D721Med (cell line): ENCODE data around the gene STX3.

ENCODE experiments used
- DNase-seq: peaks from one replicate; pipeline ENCODE4 v3.0.0; 2011; ENCODE audit warnings: low spot score; ENCODE audit not compliant: insufficient read length
- FAIRE-seq: peaks from 2 replicates; lab custom pipeline; 2011; peaks lifted over from hg19 to GRCh38; lab: Jason Lieb, UNC
- TF ChIP-seq, protein P1 (sequence below): IDR thresholded peaks from 2 replicates; pipeline ENCODE4 v1.5.1; 2012; ENCODE audit warnings: mild to moderate bottlenecking, control low read depth; ENCODE audit not compliant: insufficient read depth; ENCODE audit errors: missing control alignments

STX3 gene

DNA sequence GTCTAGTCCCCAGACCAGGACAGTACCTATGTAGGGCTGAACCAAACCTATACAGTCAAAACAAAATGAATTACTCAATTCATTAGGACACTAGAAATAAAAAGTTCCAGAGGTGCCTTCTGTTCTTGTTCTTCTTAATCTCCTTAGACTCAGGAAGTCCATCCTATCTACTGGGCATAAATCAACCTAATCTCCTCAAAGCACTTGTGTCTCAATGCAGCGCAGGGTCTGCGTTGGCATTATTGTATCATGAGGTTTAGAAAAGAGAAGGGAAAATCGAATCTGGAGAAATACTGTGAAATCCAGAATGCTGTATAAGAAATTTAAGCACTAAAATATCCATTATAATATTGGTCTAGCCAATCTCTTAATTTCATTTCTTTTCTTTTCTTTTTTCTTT lies 39.1 kb upstream of the STX3 start:
- TF ChIP-seq, protein P1, sequence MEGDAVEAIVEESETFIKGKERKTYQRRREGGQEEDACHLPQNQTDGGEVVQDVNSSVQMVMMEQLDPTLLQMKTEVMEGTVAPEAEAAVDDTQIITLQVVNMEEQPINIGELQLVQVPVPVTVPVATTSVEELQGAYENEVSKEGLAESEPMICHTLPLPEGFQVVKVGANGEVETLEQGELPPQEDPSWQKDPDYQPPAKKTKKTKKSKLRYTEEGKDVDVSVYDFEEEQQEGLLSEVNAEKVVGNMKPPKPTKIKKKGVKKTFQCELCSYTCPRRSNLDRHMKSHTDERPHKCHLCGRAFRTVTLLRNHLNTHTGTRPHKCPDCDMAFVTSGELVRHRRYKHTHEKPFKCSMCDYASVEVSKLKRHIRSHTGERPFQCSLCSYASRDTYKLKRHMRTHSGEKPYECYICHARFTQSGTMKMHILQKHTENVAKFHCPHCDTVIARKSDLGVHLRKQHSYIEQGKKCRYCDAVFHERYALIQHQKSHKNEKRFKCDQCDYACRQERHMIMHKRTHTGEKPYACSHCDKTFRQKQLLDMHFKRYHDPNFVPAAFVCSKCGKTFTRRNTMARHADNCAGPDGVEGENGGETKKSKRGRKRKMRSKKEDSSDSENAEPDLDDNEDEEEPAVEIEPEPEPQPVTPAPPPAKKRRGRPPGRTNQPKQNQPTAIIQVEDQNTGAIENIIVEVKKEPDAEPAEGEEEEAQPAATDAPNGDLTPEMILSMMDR: no peak
- peak; percentile 13 for DNase-seq

DNA sequence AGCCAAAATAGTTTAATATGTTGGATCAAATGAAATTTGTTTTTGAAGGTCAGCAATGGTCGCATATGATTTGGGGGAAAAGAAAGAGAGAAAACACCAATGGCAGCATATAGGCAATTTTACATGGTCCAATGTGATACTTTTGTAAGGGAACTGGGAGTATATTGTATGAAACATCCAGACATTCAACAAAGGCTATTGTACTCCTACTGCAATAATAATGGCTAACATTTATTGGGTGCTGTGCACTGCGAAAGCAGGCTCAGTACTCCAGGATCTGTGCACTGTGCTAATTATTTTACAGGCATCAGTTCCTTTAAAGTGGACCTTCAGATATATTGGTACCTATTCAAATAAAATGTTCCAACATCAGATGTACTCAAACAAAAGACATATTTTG lies 35.6 kb upstream of the STX3 start:
- TF ChIP-seq, protein P1: no peak
- FAIRE-seq (no peak), DNase-seq (no peak)

More for the DNA sequence above, 39.1 kb upstream of the STX3 start:
- FAIRE-seq: peak; percentile 72

DNA sequence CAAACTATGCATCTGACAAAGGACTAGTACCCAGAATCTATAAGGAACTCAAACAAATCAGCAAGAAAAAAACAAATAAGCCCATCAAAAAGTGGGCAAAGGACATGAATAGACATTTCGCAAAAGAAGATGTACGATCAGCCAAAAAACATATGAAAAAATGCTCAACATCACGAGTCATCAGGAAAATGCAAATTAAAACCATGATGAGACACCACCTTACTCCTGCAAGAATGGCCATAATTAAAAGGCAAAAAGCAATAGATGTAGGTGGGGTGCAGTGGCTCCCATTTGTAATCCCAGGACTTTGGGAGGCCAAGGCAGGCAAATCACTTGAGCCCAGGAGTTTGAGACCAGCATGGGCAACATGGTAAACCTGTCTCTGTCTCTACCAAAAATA lies 31.1 kb upstream of the STX3 start:
- DNase-seq (no peak), FAIRE-seq (no peak)
- TF ChIP-seq, protein P1: no peak

DNA sequence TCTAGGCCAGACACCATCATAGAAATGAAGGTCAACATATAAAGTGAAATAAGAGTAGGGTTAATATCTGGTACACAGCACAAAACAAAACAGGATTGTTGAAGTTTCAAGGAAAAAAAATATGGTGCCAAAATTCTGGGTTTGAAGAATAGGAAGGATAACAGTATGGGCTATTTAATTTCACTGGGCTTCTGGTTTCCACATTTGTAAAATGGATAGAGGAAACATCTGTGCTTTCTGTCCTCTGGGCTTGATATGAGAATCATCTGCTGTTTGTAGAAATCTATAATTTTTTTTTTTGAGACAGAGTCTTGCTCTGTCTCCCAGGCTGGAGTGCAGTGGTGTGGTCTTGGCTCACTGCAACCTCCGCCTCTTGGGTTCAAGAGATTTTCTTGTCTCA lies 27.8 kb upstream of the STX3 start:
- TF ChIP-seq, protein P1: no peak
- no peak for FAIRE-seq
- DNase-seq: no peak

DNA sequence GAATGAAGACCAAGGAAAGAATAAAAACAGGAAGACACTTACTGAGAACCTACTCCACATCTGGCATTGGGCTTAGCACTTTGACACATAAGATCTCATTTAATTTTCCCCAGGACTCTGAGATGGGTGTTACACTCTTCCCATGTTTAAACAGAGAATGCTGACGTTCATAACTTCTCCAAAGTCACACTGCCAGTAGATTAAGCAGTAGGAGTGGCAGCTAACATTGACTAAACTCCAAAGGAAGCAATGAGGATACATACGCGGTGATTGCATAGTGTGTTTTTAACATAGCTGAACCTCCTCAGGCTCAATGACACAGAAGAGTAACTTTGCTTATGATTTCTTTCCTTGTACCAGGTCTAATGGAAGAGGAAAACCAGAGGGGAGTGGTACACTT lies 27.0 kb upstream of the STX3 start:
- TF ChIP-seq, protein P1: no peak
- FAIRE-seq (no peak), DNase-seq (no peak)

DNA sequence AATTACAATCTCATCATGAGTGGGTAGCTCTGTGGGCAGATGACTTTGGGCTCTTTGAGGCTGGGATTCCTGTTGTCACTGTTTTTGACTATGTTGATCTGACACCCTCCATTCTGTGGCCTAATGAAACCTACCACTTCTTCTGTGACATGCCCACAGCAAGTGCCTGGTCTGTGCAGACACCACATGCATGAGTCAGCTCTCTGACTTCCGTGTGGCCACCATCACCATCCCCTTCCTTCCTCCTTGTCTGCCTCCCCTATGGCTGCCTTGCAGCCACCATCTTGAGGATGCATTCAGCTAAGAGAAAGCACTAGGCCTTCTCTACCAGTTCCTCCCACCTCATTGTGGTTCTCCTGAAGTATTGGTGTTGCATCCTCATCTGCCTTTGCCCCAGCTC lies 26.3 kb upstream of the STX3 start:
- TF ChIP-seq, protein P1: no peak
- FAIRE-seq: no peak
- DNase-seq: no peak

DNA sequence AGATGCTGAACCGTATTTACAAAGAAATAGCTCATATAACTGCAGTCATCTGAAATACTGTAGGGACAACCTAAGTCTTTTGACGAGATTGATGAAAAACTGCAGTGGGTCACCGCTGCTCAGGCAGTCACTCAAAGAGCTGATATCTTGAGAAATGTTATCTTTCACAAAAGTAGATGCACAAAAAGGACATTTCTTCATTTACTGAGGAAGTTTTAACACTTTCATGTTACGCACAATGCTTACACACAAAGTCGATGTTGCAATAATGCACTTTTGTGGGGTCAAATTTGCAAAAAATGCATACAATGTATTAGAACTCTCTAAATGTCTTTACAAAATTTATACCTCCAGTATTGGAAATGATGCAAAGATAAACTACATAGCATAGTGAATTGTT lies 25.3 kb upstream of the STX3 start:
- FAIRE-seq (no peak), DNase-seq (no peak)
- TF ChIP-seq, protein P1: no peak
